GM12891 (cell line): ENCODE measurements around the gene VGLL4.
A peak's percentile ranks its signal among the peaks of the same experiment; 100 is the strongest.
"Not testable (repeated sequence)": the region's sequence is repeated elsewhere in the genome, so short reads cannot be mapped to it uniquely, and the experiment has no call there.

Experiments used
- DNase-seq: peaks from one replicate; pipeline ENCODE4 v3.0.0; 2011; ENCODE audit warnings: low spot score; ENCODE audit not compliant: insufficient read length
- FAIRE-seq: peaks from 2 replicates; lab custom pipeline; 2011; peaks lifted over from hg19 to GRCh38; lab: Jason Lieb, UNC
- PAX5 ChIP-seq: IDR thresholded peaks from 2 replicates; pipeline ENCODE4 v1.6.1; 2011; ENCODE audit warnings: low read length, moderate library complexity, mild to moderate bottlenecking; ENCODE audit not compliant: insufficient read depth, severe bottlenecking
- POLR2A ChIP-seq: IDR thresholded peaks from 2 replicates; pipeline ENCODE4 v1.6.1; 2011; ENCODE audit warnings: low read depth, low read length, control low read depth
- POLR2AphosphoS5 ChIP-seq: IDR thresholded peaks from 2 replicates; pipeline ENCODE4 v1.6.1; 2011; ENCODE audit warnings: low read depth, low read length, control low read depth
- POU2F2 ChIP-seq: IDR thresholded peaks from 2 replicates; pipeline ENCODE4 v1.6.1; 2011; ENCODE audit warnings: low read depth, mild to moderate bottlenecking, control low read depth, low read length, moderate library complexity
- SPI1 ChIP-seq: IDR thresholded peaks from 2 replicates; pipeline ENCODE4 v1.6.1; 2011; ENCODE audit warnings: low read depth, low read length, control low read depth
- TAF1 ChIP-seq: IDR thresholded peaks from 2 replicates; pipeline ENCODE4 v1.6.1; 2011; ENCODE audit warnings: low read depth, low read length, control low read depth

Gene VGLL4

GRCh38 chr3:11602239-11602840 is 41.4 kb downstream of the VGLL4 start:
- TF ChIP-seq SPI1 = no peak
- no peak for TF ChIP-seq POLR2A
- TF ChIP-seq POU2F2 = no peak
- no peak for TF ChIP-seq PAX5
- no peak for TF ChIP-seq POLR2AphosphoS5
- no peak for TF ChIP-seq TAF1
- FAIRE-seq (no peak), DNase-seq (no peak)

DNA sequence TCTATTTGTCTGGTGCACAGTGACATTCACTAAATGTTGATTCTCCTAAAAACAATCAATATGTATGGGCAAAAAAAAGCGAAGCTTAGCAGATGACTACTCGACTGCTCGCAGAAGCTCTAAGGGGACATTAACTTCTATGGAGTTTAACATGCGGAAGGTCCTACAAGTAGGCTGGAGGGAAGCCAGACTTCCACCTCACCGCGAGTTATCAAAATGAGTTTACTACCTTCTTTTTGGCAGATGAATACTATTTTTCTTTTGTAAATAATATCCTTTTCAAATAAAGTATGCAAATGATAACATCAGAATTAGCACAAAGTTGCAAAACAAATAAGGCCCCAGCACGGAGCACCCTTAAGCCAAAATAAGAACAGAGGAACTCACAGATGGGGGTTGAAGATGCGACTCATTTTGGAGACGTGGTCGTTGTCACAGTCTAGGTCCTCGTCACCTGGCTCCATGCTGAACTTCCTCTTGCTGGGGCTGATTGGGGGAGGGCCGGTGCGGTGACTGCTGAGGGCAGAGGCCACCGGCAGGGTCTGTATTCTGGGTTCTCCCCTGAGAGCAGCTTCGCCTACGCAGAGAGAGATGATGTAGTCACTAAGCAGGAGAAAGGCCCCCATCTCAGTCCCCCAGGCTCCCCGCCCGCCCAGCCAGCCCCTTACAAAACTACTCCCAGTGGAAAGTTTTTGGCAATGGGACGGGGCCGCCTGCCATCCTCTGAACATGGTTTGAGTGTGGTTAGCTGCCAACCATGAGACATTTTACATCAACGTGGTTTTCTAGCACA is 42.1 kb downstream of the VGLL4 start:
- FAIRE-seq = peak; percentile 83
- TF ChIP-seq PAX5 = no peak
- TF ChIP-seq SPI1 = peak; percentile 57
- peak; percentile 84; the same call in 1 of the 2 replicates for TF ChIP-seq POU2F2
- TF ChIP-seq POLR2AphosphoS5 = peak; percentile 51; the same call in 1 of the 2 replicates
- peak; percentile 53; the same call in 1 of the 2 replicates for TF ChIP-seq TAF1
- peak; percentile 78 for TF ChIP-seq POLR2A

GRCh38 chr3:11600501-11601282 is 43.0 kb downstream of the VGLL4 start:
- TF ChIP-seq PAX5 (no peak), POLR2A (no peak), SPI1 (no peak), POLR2AphosphoS5 (no peak), TAF1 (no peak), POU2F2 (no peak)
- FAIRE-seq = no peak
- DNase-seq = no peak

More for the DNA sequence above, 42.1 kb downstream of the VGLL4 start:
- DNase-seq = peak; percentile 59

DNA sequence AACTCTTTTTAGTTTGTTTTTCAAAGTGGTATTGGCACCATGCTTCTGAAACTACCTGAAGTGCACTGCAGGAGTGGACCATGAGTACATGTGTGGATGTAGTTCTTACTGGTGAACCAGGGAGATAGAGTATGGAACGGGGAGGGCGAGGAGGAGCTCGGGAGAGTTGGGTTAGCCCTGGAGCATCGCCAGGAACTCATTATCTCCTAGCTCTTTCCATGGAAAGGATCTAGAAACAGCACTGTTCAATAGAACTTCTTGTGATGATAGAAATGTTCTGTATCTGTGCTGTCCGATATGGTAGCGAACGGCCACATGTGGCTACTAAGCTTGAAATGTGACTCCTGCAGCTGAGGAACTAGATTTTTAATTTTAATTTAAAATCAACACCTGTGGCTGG is 47.3 kb downstream of the VGLL4 start:
- FAIRE-seq (no peak), DNase-seq (no peak)
- TF ChIP-seq POLR2A = no peak
- TF ChIP-seq TAF1 = no peak
- TF ChIP-seq POU2F2 = no peak
- no peak for TF ChIP-seq SPI1
- no peak for TF ChIP-seq PAX5
- no peak for TF ChIP-seq POLR2AphosphoS5

DNA sequence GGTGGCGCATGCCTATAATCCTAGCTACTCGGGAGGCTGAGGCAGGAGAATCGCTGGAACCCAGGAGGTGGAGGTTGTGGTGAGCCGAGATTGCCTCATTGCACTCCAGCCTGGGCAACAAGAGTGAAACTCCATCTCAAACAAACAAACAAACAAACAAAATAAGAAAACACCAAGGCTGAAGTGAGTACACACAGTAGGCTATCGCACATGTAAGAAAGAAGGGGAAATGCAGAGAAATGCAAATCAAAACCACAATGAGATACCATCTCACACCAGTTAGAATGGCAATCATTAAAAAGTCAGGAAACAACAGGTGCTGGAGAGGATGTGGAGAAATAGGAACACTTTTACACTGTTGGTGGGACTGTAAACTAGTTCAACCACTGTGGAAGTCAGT is 48.7 kb downstream of the VGLL4 start:
- not testable (repeated sequence) for FAIRE-seq, DNase-seq

DNA sequence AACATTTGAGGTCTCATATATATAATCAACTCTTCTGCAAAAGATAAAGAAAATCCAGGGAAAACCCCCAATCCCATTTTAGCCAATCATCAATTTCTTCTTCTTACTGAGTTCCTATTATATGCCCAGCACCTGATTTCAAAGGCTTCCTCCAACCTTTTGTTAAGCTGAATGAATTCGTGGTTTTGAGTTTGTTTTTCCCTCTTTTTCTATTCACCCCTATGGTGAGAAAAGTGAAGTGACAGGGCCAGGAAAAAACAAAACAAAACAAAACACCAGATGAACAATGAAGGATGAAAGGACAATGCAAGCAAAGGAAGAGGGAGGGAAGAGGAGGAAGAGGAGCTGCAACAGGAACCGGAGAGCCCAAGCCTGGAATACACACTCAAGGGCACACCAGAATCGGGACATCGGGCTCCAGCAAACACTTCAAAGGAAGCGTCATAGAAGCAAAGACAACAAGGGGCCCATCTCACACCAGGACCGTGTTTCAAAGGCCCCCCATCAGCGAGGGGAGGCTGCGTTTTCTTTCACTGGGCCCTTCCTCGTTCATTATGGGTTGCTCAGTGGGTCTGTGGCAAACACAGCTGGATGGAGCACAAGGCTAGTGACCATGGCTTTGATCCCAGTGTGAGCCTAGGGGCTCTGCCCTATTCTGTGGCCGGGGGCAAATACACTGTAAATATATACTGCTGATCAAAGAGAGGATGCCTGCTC is 50.2 kb downstream of the VGLL4 start:
- FAIRE-seq = no peak
- TF ChIP-seq POLR2AphosphoS5 (no peak), PAX5 (no peak), POU2F2 (no peak)
- DNase-seq = no peak

GRCh38 chr3:11592445-11593298 is 51.0 kb downstream of the VGLL4 start:
- TF ChIP-seq TAF1 (no peak), POLR2A (no peak), PAX5 (no peak), SPI1 (no peak), POU2F2 (no peak), POLR2AphosphoS5 (no peak)
- DNase-seq (no peak), FAIRE-seq (no peak)
